CD4-positive, alpha-beta T cell (primary cell): Measurements from ENCODE around the gene TCEAL2. TPM values are rescaled to one million over a fixed set of nuclear protein-coding genes. Genes with fewer than 3 reads are reported as not detected.
A peak's percentile ranks its signal among the peaks of the same experiment; 100 is the strongest.
"Not testable (repeated sequence)": the region's sequence is repeated elsewhere in the genome, so short reads cannot be mapped to it uniquely, and the experiment has no call there.

Experiments
- ATAC-seq: fragments of 200-7000 bp; cut with Tn5 transposase; one replicate; pipeline ENCODE4 v1.10.0; 2022; ENCODE audit warnings: mild to moderate bottlenecking; ENCODE audit not compliant: poor library complexity
- CTCF ChIA-PET: fragments of 350-600 bp; sonication (Branson Sonifier 250); formaldehyde crosslinking; loops from one replicate; lab custom pipeline; 2021; ENCODE audit warnings: antibody characterized with exemption, inconsistent platforms; lab: Charles Lee
- POLR2A ChIA-PET: fragments of 350-600 bp; sonication (Branson Sonifier 250); formaldehyde crosslinking; loops from one replicate; lab custom pipeline; 2021; ENCODE audit warnings: antibody characterized with exemption, inconsistent platforms; lab: Charles Lee
- DNase-seq, 14 experiments: peaks; one replicate each; pipeline ENCODE4 v3.0.0-alpha.2; 2013 to 2020; ENCODE audit warnings: mixed read lengths in 2 of 14
- H3K27ac ChIP-seq, 2 donors: one replicate each; pipeline versions ENCODE4 v1.5.1 to v1.7.0; 2013; ENCODE audit warnings: low read length in 2 of 2, low read depth in 1 of 2, mild to moderate bottlenecking in 1 of 2
- H3K27me3 ChIP-seq, 2 experiments: 1 replicate in 1 of 2; 2 replicates in 1 of 2; pipeline versions ENCODE4 v1.6.1 to v1.7.0; 2013; ENCODE audit warnings: low read length in 2 of 2, control low read depth in 1 of 2, mild to moderate bottlenecking in 1 of 2, moderate library complexity in 1 of 2; ENCODE audit not compliant: insufficient read depth in 2 of 2, control insufficient read depth in 1 of 2
- H3K36me3 ChIP-seq: one replicate; pipeline ENCODE4 v1.6.1; 2013; ENCODE audit warnings: low read length, control low read depth; ENCODE audit not compliant: insufficient read depth
- H3K4me1 ChIP-seq: one replicate; pipeline ENCODE4 v1.6.1; 2013; ENCODE audit warnings: low read length, control low read depth; ENCODE audit not compliant: insufficient read depth
- H3K4me3 ChIP-seq: one replicate; pipeline ENCODE4 v1.5.1; 2013; ENCODE audit warnings: mild to moderate bottlenecking, low read length, moderate library complexity
- H3K9me3 ChIP-seq, 2 experiments: 1 replicate in 1 of 2; 2 replicates in 1 of 2; pipeline versions ENCODE4 v1.6.1 to v1.7.0; 2013; ENCODE audit warnings: low read length in 2 of 2, mild to moderate bottlenecking in 2 of 2, control low read depth in 1 of 2, moderate library complexity in 1 of 2; ENCODE audit not compliant: control insufficient read depth in 1 of 2, insufficient read depth in 1 of 2
- H3K27ac Mint-ChIP-seq: one replicate; pipeline ENCODE4 v1.8.0; 2020; ENCODE audit warnings: mixed read lengths
- H3K27me3 Mint-ChIP-seq: one replicate; pipeline ENCODE4 v1.8.0; 2021; ENCODE audit warnings: mixed read lengths
- H3K36me3 Mint-ChIP-seq: one replicate; pipeline ENCODE4 v1.8.0; 2021; ENCODE audit warnings: low read depth, mixed read lengths
- H3K4me1 Mint-ChIP-seq: one replicate; pipeline ENCODE4 v1.8.0; 2021; ENCODE audit warnings: low read depth, mixed read lengths
- H3K4me3 Mint-ChIP-seq: one replicate; pipeline ENCODE4 v1.8.0; 2020; ENCODE audit warnings: mild to moderate bottlenecking, mixed read lengths
- H3K9me3 Mint-ChIP-seq: one replicate; pipeline ENCODE4 v1.8.0; 2020; ENCODE audit warnings: mixed read lengths
- CTCF ChIP-seq: fragments of 200-600 bp; IDR thresholded peaks from one replicate; pipeline ENCODE4 v1.8.0; 2022; ENCODE audit warnings: antibody characterized with exemption, mild to moderate bottlenecking
- intact Hi-C, 2 experiments: fragments of 100-400 bp; cut with DNase I in 1 of 2; cut with micrococcal nuclease in 1 of 2; formaldehyde crosslinking; loops; one replicate each; pipeline versions ENCODE4 v1.15.1 to v1.9.0; 2023 to 2025; cut with DNase I, micrococcal nuclease
- total RNA-seq, 174 experiments: library from RNA in 2 of 174; stranded (reverse) in 2 of 174; gene quantifications; one replicate each; pipeline ENCODE4 v1.2.3 and lab custom pipeline; 2021 to 2026

The TCEAL2 gene
- total RNA-seq, 2 experiments from 2014 or later = 0.59 to 1.2 TPM

- no peak for ATAC-seq
- no peaks in the 10 kb centered on the region for H3K9me3 ChIP-seq
- H3K36me3 ChIP-seq = no peaks in the 10 kb centered on the region
- TF ChIP-seq CTCF = peak; percentile 48
- no peak overlapping the region for H3K27ac ChIP-seq
- H3K4me1 Mint-ChIP-seq = peaks cover 5% of the 10 kb centered on the region
- H3K27me3 ChIP-seq = peaks cover 0 to 9% of the 10 kb centered on the region in 2 experiments
- intact Hi-C loops = loop anchor here (2.0 to 10.0 kb wide), 3 partner anchors 13 to 735 kb away; partner anchors contain the start of gene TCEAL6 (in 1 of the 2)
- no peak overlapping the region for H3K27ac Mint-ChIP-seq
- H3K27me3 Mint-ChIP-seq = peaks cover 59% of the 10 kb centered on the region
- no peak overlapping the region for H3K4me3 Mint-ChIP-seq
- H3K9me3 Mint-ChIP-seq = no peaks in the 10 kb centered on the region
- H3K4me1 ChIP-seq = peaks cover 5% of the 10 kb centered on the region
- DNase-seq = peak in 3 of 14 experiments; percentile 2 to 10 (median 9)
- ChIA-PET CTCF (interaction anchor here (0.7 kb wide), 1 partner anchor 9 kb away, joined by 3 read pairs; no protein-coding TSS in a partner anchor), POLR2A (no interaction called here)
- H3K36me3 Mint-ChIP-seq = no peaks in the 10 kb centered on the region
- H3K4me3 ChIP-seq = no peak overlapping the region
Observed at GRCh38 chrX:102129473-102129872, 4.0 kb downstream of the TCEAL2 start.

GRCh38 chrX:102138064-102138463, 12.6 kb downstream of the TCEAL2 start:
- ChIA-PET CTCF (interaction anchor here (0.7 kb wide), 1 partner anchor 8 kb away, joined by 3 read pairs; no protein-coding TSS in a partner anchor), POLR2A (no interaction called here)
- intact Hi-C loops = no loop called here
- no peak overlapping the region for H3K4me3 Mint-ChIP-seq
- no peaks in the 10 kb centered on the region for H3K4me1 ChIP-seq
- no peaks in the 10 kb centered on the region for H3K9me3 ChIP-seq
- H3K4me1 Mint-ChIP-seq = no peaks in the 10 kb centered on the region
- no peak overlapping the region for H3K4me3 ChIP-seq
- no peak overlapping the region for H3K27ac Mint-ChIP-seq
- no peaks in the 10 kb centered on the region for H3K9me3 Mint-ChIP-seq
- H3K36me3 ChIP-seq = no peaks in the 10 kb centered on the region
- no peak for DNase-seq
- H3K27me3 ChIP-seq = no peaks in the 10 kb centered on the region
- no peak overlapping the region for H3K27ac ChIP-seq
- H3K36me3 Mint-ChIP-seq = no peaks in the 10 kb centered on the region
- H3K27me3 Mint-ChIP-seq = peaks cover 50% of the 10 kb centered on the region
- no peak for TF ChIP-seq CTCF
- ATAC-seq = no peak

- POLR2A ChIA-PET, H3K4me3 Mint-ChIP-seq, H3K27me3 ChIP-seq, H3K9me3 ChIP-seq, DNase-seq, intact Hi-C loops, H3K27ac ChIP-seq, ATAC-seq, H3K27ac Mint-ChIP-seq, CTCF ChIA-PET, H3K9me3 Mint-ChIP-seq, H3K4me1 ChIP-seq, H3K4me3 ChIP-seq, H3K36me3 Mint-ChIP-seq, H3K36me3 ChIP-seq, H3K4me1 Mint-ChIP-seq: not testable (repeated sequence)
- peaks cover 60% of the 10 kb centered on the region for H3K27me3 Mint-ChIP-seq
Observed at GRCh38 chrX:102140876-102141275, 15.4 kb downstream of the TCEAL2 start.

- H3K27me3 ChIP-seq, H3K4me1 Mint-ChIP-seq, H3K9me3 ChIP-seq, H3K4me1 ChIP-seq, ATAC-seq, H3K36me3 Mint-ChIP-seq, H3K27ac ChIP-seq, H3K27ac Mint-ChIP-seq, H3K4me3 ChIP-seq, H3K36me3 ChIP-seq, DNase-seq, POLR2A ChIA-PET, CTCF ChIA-PET, H3K4me3 Mint-ChIP-seq, H3K9me3 Mint-ChIP-seq: not testable (repeated sequence)
- peaks cover 54% of the 10 kb centered on the region for H3K27me3 Mint-ChIP-seq
- intact Hi-C loops = loop anchor here in 1 of 2 experiments (2.0 kb wide), 1 partner anchor 13 kb away; no protein-coding TSS in a partner anchor
Observed at GRCh38 chrX:102141631-102142030, 16.2 kb downstream of the TCEAL2 start.

GRCh38 chrX:102142274-102142673, 16.8 kb downstream of the TCEAL2 start, which contains the start of gene TCEAL6:
Gene TCEAL6 (minus strand): TSS chrX:102142481.
- H3K36me3 ChIP-seq, H3K4me3 ChIP-seq, H3K27me3 ChIP-seq, POLR2A ChIA-PET, H3K4me1 Mint-ChIP-seq, H3K4me3 Mint-ChIP-seq, CTCF ChIA-PET, H3K27ac ChIP-seq, H3K9me3 ChIP-seq, H3K9me3 Mint-ChIP-seq, ATAC-seq, H3K4me1 ChIP-seq, DNase-seq, H3K36me3 Mint-ChIP-seq, H3K27ac Mint-ChIP-seq: not testable (repeated sequence)
- peaks cover 49% of the 10 kb centered on the region for H3K27me3 Mint-ChIP-seq
- intact Hi-C loops = loop anchor here in 1 of 2 experiments (2.0 kb wide), 1 partner anchor 13 kb away; no protein-coding TSS in a partner anchor
